Suprapubic skin (tissue), 4 donors: ENCODE data around the gene TAX1BP1. TPM values are rescaled to one million over a fixed set of nuclear protein-coding genes. Genes with fewer than 3 reads are reported as not detected.

Experiments used
- DNase-seq, 2 donors: peaks; one replicate each; pipeline ENCODE4 v3.0.0-alpha.2; 2019; ENCODE audit warnings: low spot score in 2 of 2
- H3K27ac ChIP-seq: fragments of 200-600 bp; sonication (generic); one replicate; pipeline ENCODE4 v1.5.1; 2019
- H3K27me3 ChIP-seq: fragments of 200-600 bp; sonication (generic); one replicate; pipeline ENCODE4 v1.5.1; 2019
- H3K36me3 ChIP-seq: fragments of 200-600 bp; sonication (generic); one replicate; pipeline ENCODE4 v1.5.1; 2019
- H3K4me1 ChIP-seq: fragments of 200-600 bp; sonication (generic); one replicate; pipeline ENCODE4 v1.5.1; 2019
- H3K4me3 ChIP-seq: fragments of 200-600 bp; sonication (generic); one replicate; pipeline ENCODE4 v1.5.1; 2019; ENCODE audit warnings: mild to moderate bottlenecking
- H3K9me3 ChIP-seq: fragments of 200-600 bp; sonication (generic); one replicate; pipeline ENCODE4 v1.5.1; 2019
- EP300 ChIP-seq: sonication (generic); formaldehyde crosslinking; IDR thresholded peaks from one replicate; pipeline ENCODE4 v1.6.1; 2017; ENCODE audit warnings: antibody characterized with exemption
- POLR2A ChIP-seq, 2 donors: fragments of 450-650 bp; IDR thresholded peaks; one replicate each; pipeline ENCODE4 v1.6.1; 2017; ENCODE audit warnings: antibody characterized with exemption in 2 of 2, mild to moderate bottlenecking in 2 of 2, moderate library complexity in 2 of 2
- POLR2AphosphoS5 ChIP-seq, 3 donors: sonication (generic); formaldehyde crosslinking; IDR thresholded peaks; one replicate each; pipeline ENCODE4 v1.6.1; 2017; ENCODE audit warnings: antibody characterized with exemption in 3 of 3
- WGBS: methylation state at CpG from one replicate; pipeline ENCODE4 v1.1.5; 2018; 5-methylcytosine and 5-hydroxymethylcytosine counted together
- total RNA-seq, 4 donors: library from RNA; depleted of rRNA; stranded (reverse); fragments of >200 nt; gene quantifications; one replicate each; pipeline ENCODE4 v1.1.0, GENCODE V29; 2016
- TF ChIP-seq, protein P1 (sequence below), 2 donors: fragments of 200-600 bp in 1 of 2; fragments of 450-650 bp in 1 of 2; sonication (generic) in 1 of 2; IDR thresholded peaks; one replicate each; pipeline ENCODE4 v1.5.1; 2016 to 2019; ENCODE audit warnings: antibody characterized with exemption in 2 of 2, mild to moderate bottlenecking in 1 of 2, moderate library complexity in 1 of 2

TAX1BP1 gene
- total RNA-seq, 4 donors from 2014 or later = 67.5 to 98.3 (median 84.5) TPM

DNA sequence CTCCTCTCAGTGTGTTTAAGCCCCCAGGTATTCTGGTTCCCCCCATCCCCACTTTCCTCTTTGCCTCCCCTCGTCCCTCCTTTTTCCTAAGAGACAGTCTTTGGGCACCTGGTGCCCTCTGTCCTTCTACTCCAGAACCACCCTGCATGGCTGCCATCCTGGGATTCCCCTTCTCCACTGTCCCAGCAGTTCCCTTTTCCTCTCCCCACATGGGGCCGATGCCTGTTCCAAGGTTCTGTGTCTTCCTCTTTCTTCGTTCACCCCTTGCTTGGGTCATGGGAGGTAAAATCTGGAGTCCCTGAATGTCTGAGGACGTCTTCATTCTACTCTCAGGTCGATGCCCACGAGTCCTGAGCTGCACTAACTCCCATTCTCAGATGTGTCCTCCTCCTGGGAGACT lies 120.8 kb downstream of the TAX1BP1 start:
- TF ChIP-seq EP300 = no peak
- TF ChIP-seq POLR2AphosphoS5 (IDR thresholded peaks at IDR 0.05) = no peak
- DNase-seq = no peak
- Histone ChIP-seq H3K4me1 (no peaks in the 10 kb centered on the region), H3K36me3 (peaks cover 3% of the 10 kb centered on the region), H3K27ac (no peak overlapping the region), H3K9me3 (no peaks in the 10 kb centered on the region), H3K27me3 (no peaks in the 10 kb centered on the region), H3K4me3 (no peak overlapping the region)
- 85% methylated on average over 6 of the region's 6 CpGs for WGBS

DNA sequence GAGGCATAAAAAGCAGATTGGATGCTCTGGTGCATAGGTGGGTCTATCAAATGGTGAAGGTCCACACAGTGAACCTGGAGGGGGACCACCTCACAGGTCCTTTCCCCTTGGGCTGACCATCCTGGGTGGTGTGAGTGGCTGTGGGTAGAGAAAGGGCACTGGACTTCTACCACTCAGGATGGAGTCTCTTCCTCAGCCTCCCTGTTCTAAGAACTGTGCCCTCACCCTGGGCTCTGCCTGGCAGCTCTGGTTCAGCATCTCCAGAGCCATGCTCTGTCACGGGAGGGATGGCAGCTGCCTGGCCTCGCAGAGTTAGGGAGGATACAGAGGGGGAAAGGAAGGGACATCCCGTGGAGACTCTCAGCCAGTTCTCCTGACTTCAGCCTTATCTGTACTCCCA lies 121.8 kb downstream of the TAX1BP1 start:
- H3K4me3 ChIP-seq = no peak overlapping the region

DNA sequence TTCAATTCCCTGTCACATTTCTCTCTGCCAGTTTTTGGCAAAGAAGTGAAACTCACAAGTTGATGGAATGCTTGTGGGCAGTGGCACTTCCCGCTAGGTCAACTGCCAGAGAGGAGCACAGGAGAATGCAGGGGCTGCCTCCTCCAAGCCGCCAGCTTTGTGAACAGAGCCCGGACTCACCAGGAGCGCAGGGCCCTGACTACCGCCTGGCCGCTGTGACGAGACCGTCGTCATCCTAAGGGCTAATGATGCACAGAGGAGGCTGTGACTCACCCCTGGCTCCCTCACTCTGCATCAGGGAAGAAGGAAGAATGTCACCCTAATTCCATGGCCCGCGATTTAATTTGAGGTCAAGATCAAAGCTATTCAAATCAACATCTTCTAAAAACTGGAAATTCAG lies 123.9 kb downstream of the TAX1BP1 start:
- TF ChIP-seq, protein P1, sequence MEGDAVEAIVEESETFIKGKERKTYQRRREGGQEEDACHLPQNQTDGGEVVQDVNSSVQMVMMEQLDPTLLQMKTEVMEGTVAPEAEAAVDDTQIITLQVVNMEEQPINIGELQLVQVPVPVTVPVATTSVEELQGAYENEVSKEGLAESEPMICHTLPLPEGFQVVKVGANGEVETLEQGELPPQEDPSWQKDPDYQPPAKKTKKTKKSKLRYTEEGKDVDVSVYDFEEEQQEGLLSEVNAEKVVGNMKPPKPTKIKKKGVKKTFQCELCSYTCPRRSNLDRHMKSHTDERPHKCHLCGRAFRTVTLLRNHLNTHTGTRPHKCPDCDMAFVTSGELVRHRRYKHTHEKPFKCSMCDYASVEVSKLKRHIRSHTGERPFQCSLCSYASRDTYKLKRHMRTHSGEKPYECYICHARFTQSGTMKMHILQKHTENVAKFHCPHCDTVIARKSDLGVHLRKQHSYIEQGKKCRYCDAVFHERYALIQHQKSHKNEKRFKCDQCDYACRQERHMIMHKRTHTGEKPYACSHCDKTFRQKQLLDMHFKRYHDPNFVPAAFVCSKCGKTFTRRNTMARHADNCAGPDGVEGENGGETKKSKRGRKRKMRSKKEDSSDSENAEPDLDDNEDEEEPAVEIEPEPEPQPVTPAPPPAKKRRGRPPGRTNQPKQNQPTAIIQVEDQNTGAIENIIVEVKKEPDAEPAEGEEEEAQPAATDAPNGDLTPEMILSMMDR (IDR thresholded peaks at IDR 0.05) = no peak
- TF ChIP-seq POLR2A (IDR thresholded peaks at IDR 0.05) (no peak), EP300 (no peak), POLR2AphosphoS5 (IDR thresholded peaks at IDR 0.05) (no peak)
- Histone ChIP-seq H3K9me3 (no peaks in the 10 kb centered on the region), H3K4me3 (no peak overlapping the region), H3K36me3 (no peaks in the 10 kb centered on the region), H3K27ac (no peak overlapping the region), H3K4me1 (no peaks in the 10 kb centered on the region), H3K27me3 (no peaks in the 10 kb centered on the region)
- 94% methylated on average over 7 of the region's 11 CpGs for WGBS
- DNase-seq = no peak

More for the DNA sequence above, 121.8 kb downstream of the TAX1BP1 start:
- H3K4me1 ChIP-seq = no peaks in the 10 kb centered on the region
- TF ChIP-seq, protein P1 (IDR thresholded peaks at IDR 0.05) = no peak
- no peak for TF ChIP-seq EP300
- H3K27me3 ChIP-seq = no peaks in the 10 kb centered on the region
- H3K27ac ChIP-seq = no peak overlapping the region
- H3K36me3 ChIP-seq = peaks cover under 1% of the 10 kb centered on the region
- 93% methylated on average over 3 of the region's 3 CpGs for WGBS
- no peaks in the 10 kb centered on the region for H3K9me3 ChIP-seq
- no peak for DNase-seq

DNA sequence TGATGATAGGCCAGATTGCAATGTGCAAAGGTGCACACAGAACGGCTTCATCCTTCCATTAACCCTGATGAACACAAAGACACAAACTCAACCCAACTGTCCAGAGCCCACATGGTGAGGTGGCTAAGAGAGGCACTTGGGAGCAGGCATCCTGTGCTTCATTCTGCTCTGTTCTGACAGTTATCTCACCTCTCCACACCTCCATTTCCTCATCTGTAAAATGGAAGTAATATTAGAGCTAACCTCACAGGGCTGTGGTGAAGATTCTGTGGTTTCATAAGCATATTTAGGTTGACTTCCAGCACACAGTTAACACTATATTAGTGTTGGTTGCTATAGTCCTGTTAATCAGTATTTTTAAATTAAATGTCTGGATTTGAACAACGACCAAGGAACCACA lies 126.3 kb downstream of the TAX1BP1 start:
- H3K27ac ChIP-seq = no peak overlapping the region
- WGBS = 44% methylated on average over 2 of the region's 2 CpGs
- H3K4me1 ChIP-seq = no peaks in the 10 kb centered on the region
- TF ChIP-seq EP300 (no peak), POLR2AphosphoS5 (IDR thresholded peaks at IDR 0.05) (no peak), POLR2A (IDR thresholded peaks at IDR 0.05) (no peak)
- TF ChIP-seq, protein P1 (IDR thresholded peaks at IDR 0.05) = no peak
- H3K9me3 ChIP-seq = no peaks in the 10 kb centered on the region
- DNase-seq = no peak
- no peaks in the 10 kb centered on the region for H3K36me3 ChIP-seq
- H3K27me3 ChIP-seq = no peaks in the 10 kb centered on the region
- H3K4me3 ChIP-seq = no peak overlapping the region

DNA sequence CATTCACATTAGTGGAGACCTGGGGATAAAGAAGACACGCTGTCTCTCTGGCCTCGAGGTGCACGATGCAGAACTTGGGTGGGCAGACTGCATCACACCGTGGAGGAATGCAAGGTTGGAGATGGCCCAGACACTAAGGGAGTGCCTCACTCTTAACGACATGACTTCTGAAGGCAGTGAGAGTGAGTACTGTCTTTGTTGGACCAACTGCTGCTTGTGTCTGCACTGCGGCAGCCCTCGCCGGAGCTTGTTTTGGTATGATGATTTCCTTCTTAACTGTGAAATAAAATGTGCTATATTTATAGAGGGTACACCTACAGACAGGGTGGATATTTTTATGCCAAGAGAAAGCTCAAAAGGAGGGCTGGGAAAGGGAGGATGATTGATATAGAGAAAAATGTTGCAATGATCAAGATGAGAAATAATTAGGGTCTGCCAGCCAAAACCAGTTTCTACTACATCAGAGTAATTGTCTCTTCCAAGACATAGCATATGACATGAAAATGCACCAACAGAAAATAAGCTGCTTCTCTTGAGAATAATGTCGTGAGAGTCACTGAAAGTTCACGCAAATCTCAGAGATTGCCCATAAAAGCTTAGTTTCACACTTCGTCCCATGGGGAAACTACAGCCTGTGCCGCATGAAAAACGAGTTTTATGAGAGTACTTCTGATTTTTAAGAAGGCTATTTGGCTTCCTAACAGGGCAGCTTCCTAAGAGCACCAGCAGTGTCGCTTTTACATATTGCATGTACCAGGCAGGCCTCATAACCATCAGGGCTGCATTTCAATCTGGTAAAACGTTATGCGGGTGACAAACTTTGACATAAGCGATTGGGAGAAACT lies 127.1 kb downstream of the TAX1BP1 start:
- Histone ChIP-seq H3K27ac (no peak overlapping the region), H3K4me3 (no peak overlapping the region), H3K36me3 (no peaks in the 10 kb centered on the region), H3K27me3 (no peaks in the 10 kb centered on the region), H3K4me1 (no peaks in the 10 kb centered on the region), H3K9me3 (no peaks in the 10 kb centered on the region)
- DNase-seq = no peak
- TF ChIP-seq, protein P1 (IDR thresholded peaks at IDR 0.05) = no peak
- TF ChIP-seq EP300 = no peak
- no peak for TF ChIP-seq POLR2A (IDR thresholded peaks at IDR 0.05)
- TF ChIP-seq POLR2AphosphoS5 (IDR thresholded peaks at IDR 0.05) = no peak
- 65% methylated on average over 17 of the region's 17 CpGs for WGBS
